ENCODE data around the gene BTBD6. TPM values are rescaled to one million over a fixed set of nuclear protein-coding genes. Genes with fewer than 3 reads are reported as not detected.

The BTBD6 gene
- total RNA-seq, 1 experiment from 2014 or later: 7.8 TPM

GRCh38 chr14:105255021-105255507, 6.7 kb downstream of the BTBD6 start (continued):
- TF ChIP-seq PREB (CRISPR knock-in tag; IDR thresholded peaks at IDR 0.05; ENCODE audit: borderline replicate concordance): no peak
- TF ChIP-seq ZNF425 (CRISPR knock-in tag; conservative IDR thresholded peaks at IDR 0.05): no peak
- no peak for TF ChIP-seq PRRX2 (CRISPR knock-in tag; IDR thresholded peaks at IDR 0.05)
- TF ChIP-seq GTF2I (CRISPR knock-in tag; conservative IDR thresholded peaks at IDR 0.05): no peak
- no peak for TF ChIP-seq NFE2L1 (CRISPR knock-in tag; IDR thresholded peaks at IDR 0.05)
- TF ChIP-seq ELF4 (CRISPR knock-in tag; IDR thresholded peaks at IDR 0.05; ENCODE audit: low read depth): no peak
- no peak for TF ChIP-seq TEAD4 (CRISPR knock-in tag; IDR thresholded peaks at IDR 0.05)
- no peak for TF ChIP-seq CREM (CRISPR knock-in tag; IDR thresholded peaks at IDR 0.05)
- no peak for TF ChIP-seq ZBTB43 (CRISPR knock-in tag; IDR thresholded peaks at IDR 0.05)

- POLR2A ChIA-PET: no interaction called here
- no peak overlapping the region for H3K4me3 Mint-ChIP-seq
- no peaks in the 10 kb centered on the region for H3K27me3 Mint-ChIP-seq (ENCODE audit: low read depth)
- no peaks in the 10 kb centered on the region for H3K9me3 Mint-ChIP-seq
- ATAC-seq: no peak
- no peak for DNase-seq (ENCODE audit: low spot score)
- no peaks in the 10 kb centered on the region for H3K4me1 Mint-ChIP-seq
- TF ChIP-seq NR2C2 (CRISPR knock-in tag; IDR thresholded peaks at IDR 0.05) (no peak), ZBTB21 (CRISPR knock-in tag; IDR thresholded peaks at IDR 0.05; ENCODE audit: borderline replicate concordance) (no peak)
- no peaks in the 10 kb centered on the region for H3K36me3 Mint-ChIP-seq
- H3K27ac Mint-ChIP-seq: no peak overlapping the region
- CTCF ChIA-PET: no interaction called here
These were observed 8.1 kb downstream of the BTBD6 start for GRCh38 chr14:105256292-105256960.

- CTCF ChIA-PET: no interaction called here
- DNase-seq (ENCODE audit: low spot score): no peak
- H3K27ac Mint-ChIP-seq: peak overlapping the region; percentile 57; the same call in 1 of the 2 replicates
These were observed 9.1 kb downstream of the BTBD6 start for GRCh38 chr14:105257464-105257863.

More at GRCh38 chr14:105257464-105257863, 9.1 kb downstream of the BTBD6 start:
- Mint-ChIP-seq H3K27me3 (ENCODE audit: low read depth) (no peaks in the 10 kb centered on the region), H3K9me3 (no peaks in the 10 kb centered on the region), H3K36me3 (no peaks in the 10 kb centered on the region), H3K4me1 (no peaks in the 10 kb centered on the region), H3K4me3 (no peak overlapping the region)
- no peak for ATAC-seq
- TF ChIP-seq E2F5 (CRISPR knock-in tag; IDR thresholded peaks at IDR 0.05): no peak
- no peak for TF ChIP-seq ZMAT4 (CRISPR knock-in tag; IDR thresholded peaks at IDR 0.05)
- TF ChIP-seq ZNF396 (CRISPR knock-in tag; IDR thresholded peaks at IDR 0.05; ENCODE audit: borderline replicate concordance): no peak
- no peak for TF ChIP-seq RELA (CRISPR knock-in tag; IDR thresholded peaks at IDR 0.05; ENCODE audit: borderline replicate concordance)
- no peak for TF ChIP-seq USF2 (CRISPR knock-in tag; IDR thresholded peaks at IDR 0.05)
- no peak for TF ChIP-seq ZNF232 (CRISPR knock-in tag; IDR thresholded peaks at IDR 0.05)
- POLR2A ChIA-PET: no interaction called here
